T-helper 22 cell (primary cell): ENCODE measurements around the gene LRRC26.

ENCODE experiments used
- DNase-seq: peaks from one replicate; pipeline ENCODE4 v3.0.0-alpha.2; 2020; ENCODE audit warnings: low read depth

LRRC26 gene

DNA sequence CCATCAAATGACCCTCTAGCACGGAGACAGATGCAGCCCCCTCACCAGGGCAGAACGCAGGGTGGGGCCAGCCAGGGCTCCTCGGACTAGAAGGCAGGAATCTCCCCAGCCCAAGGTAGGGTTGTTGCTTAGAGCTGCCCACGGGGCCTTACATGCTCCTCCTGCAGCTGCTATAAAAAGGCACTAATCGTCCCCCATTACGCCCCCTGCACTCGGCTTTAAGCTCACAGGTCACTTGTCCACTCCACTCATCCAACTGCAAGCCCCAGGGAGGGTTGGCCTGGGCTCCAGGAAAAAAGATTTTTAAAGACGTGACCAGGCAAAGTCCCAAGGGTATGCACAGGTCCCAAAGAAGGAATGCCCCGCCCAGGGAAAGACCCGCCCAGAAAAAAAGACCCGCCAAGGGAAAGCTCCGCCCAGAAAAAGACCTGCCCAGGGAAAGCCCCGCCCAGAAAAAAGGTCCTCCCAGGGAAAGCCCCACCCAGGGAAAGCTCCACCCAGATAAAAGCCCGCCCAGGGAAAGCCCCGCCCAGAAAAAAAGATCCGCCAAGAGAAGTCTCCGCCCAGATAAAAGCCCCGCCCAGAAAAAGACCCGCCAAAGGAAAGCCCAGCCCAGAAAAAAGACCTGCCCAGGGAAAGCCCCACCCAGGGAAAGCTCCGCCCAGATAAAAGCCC, 19.8 kb downstream of the LRRC26 start:
- DNase-seq = no peak

GRCh38 chr9:137149363-137149762, 20.5 kb downstream of the LRRC26 start:
- DNase-seq = no peak

- no peak for DNase-seq
Observed at GRCh38 chr9:137148661-137149060, 21.2 kb downstream of the LRRC26 start.

GRCh38 chr9:137148242-137148641, 21.6 kb downstream of the LRRC26 start:
- no peak for DNase-seq

- DNase-seq = no peak
Observed at GRCh38 chr9:137147793-137148160, 22.1 kb downstream of the LRRC26 start.

DNA sequence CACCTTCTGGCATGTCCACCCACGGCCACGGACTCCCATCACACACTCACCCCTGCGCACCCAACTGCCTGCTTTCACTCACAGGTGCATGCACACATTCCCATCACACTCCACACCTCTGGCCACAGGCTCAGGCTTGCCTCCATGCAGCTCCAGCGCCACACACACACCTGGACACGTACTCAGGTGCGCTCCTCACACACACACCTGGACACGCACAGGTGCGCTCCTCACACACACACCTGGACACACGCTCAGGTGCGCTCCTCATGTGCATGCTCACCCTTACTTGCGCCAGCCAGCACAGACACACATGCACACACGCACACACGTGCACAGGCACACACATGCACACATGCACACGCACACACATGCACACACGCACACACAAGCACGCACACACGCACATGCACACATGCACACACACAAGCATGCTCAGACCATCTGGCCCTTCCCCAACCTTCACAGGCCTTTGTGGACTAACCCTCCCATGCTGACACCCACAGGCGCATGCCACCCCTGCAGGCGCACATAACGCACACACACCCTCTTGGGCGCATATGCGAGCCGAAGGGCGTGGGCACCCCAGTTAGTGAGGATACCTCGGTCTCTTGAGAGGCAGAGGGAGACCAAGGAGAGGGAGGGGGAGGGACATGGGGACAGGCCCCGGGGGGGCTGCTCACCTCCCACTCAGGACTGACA, 22.6 kb downstream of the LRRC26 start:
- DNase-seq = no peak

DNA sequence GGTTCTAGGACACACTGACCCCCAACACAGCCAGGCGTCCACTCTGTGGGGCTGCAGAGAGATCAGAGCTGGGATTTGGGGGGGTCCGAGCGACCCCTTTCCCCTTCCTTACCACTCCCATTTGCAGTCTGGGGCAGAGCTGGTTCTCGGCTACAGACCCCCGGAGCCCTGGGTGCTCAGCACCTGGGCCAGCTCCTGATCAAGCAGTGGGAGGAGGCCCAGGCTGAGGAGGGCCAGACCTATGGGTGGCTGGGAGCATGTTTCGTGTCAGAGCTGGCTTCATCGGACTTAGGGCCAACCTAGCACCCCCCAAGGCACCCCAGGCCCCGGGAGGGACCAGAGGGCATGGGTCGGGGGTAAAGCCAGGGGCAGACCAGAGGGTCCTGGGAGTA, 23.3 kb downstream of the LRRC26 start:
- no peak for DNase-seq

DNA sequence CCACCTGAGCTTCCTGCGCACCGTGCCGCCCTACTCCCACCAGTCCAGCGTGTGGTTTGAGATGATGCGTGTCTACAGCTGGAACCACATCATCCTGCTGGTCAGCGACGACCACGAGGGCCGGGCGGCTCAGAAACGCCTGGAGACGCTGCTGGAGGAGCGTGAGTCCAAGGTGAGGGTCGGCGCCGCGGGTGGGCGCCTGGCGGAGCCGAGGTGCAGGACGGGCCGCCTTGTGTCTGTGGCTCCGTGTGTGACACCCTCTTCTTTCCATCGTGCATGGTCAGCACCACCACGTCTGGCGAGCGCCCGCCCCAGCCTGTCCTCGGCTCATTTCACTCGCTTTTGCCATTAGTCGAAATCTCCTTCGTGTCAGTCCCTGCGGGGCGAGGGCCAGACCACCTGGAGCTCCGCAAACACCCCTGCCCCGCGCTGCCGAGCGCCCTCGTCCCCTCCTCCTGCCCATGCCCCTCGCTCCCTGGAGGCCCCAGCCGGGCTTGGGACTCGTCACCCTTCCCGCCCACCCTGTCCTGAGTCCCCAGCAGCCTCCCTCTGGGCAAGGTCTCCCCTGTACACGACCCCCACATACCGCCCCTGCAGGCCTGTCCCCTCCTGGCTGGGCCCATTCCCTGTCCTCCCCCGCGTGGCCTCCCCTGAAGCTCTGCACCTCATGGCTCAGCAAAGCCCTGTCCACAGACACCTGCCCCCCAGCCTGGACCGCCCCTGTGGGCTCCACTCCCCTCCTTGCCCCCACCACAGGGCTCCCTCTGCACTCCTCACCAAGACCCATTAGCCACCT, 23.9 kb downstream of the LRRC26 start:
- DNase-seq = no peak

GRCh38 chr9:137143459-137143858, 26.4 kb downstream of the LRRC26 start:
- DNase-seq = no peak

- no peak for DNase-seq
Observed at GRCh38 chr9:137141976-137142936, 27.6 kb downstream of the LRRC26 start.

DNA sequence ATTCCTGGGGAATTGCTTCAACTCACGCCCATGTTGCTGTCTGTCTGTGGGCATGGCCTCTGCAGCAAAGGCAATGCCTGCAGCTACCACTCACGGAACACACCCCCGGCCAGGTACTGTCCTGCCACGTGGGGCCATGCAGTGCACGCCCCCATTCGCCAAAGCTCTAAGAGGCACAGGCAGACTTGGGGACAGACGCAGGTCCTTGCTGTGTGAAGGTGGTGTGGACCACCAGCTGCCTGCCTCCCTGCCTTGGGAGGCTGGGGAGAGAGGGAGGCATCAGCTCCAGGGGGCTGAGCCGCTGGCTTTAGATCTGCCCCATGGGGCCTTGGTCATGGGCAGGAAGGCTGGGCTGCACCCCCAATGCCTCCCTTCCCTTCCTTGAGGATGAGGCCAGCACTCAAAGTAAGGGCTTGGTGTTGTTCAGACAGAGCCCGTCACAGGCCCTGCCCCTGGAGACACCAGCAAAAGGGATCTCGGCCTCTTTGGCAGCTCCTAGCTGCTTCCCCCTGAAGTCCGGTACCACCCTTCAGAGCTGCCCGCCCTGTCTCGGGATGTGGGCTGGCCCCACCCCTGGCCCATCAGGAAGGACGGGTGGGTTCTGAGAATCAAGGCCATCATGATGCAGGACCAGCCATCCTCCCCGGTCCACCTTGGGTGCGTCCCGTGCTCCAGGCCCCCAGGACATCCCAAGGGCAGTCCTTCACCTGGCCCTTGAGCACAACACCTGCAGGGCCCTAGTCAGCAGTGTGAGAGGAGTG, 28.6 kb downstream of the LRRC26 start:
- DNase-seq = no peak

DNA sequence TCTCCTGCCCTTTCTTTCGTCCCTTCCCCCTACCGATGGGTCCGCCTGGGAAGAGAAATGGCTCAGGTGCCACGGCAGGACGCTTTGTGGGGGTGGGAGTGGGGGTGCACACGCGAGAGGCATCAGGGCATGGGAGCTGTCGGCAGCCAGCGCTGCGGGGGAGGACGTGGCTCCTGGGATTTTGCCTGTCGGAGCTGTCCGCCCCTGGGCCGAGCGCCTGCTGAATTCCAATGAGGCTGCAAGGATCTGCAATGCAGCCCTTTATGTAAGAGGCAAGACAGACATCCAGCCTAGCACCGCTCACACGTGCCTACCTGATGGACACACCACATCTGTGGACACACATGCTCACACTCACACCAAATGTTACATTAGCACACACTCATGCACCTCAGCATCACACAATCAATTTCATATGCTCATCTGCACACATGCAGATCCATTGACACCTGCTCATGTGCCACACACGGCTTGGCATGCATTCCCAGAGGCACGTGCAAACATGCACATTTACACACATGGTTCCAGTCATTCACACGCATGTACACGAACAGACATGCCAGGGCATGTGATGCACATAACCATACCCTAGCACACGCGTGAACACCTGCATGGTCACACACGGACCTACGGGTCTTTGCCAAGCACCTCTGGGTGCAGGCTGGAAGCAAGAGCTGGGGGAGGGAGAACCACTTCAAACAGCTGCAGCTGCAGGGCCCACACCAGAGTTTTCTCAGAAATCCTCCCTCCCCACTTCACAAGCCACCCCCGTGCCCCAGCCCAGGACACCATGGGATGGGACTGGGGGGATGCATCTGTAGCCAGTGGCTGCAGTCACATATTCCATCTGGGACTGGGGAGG, 29.5 kb downstream of the LRRC26 start:
- no peak for DNase-seq

- no peak for DNase-seq
Observed at GRCh38 chr9:137139468-137140150, 30.2 kb downstream of the LRRC26 start.

- no peak for DNase-seq
Observed at GRCh38 chr9:137138722-137139467, 31.0 kb downstream of the LRRC26 start, which contains the start of gene GRIN1. TSS of gene GRIN1 (plus strand) at chr9:137139154. CDS start at chr9:137139487, 333 bp downstream.

DNA sequence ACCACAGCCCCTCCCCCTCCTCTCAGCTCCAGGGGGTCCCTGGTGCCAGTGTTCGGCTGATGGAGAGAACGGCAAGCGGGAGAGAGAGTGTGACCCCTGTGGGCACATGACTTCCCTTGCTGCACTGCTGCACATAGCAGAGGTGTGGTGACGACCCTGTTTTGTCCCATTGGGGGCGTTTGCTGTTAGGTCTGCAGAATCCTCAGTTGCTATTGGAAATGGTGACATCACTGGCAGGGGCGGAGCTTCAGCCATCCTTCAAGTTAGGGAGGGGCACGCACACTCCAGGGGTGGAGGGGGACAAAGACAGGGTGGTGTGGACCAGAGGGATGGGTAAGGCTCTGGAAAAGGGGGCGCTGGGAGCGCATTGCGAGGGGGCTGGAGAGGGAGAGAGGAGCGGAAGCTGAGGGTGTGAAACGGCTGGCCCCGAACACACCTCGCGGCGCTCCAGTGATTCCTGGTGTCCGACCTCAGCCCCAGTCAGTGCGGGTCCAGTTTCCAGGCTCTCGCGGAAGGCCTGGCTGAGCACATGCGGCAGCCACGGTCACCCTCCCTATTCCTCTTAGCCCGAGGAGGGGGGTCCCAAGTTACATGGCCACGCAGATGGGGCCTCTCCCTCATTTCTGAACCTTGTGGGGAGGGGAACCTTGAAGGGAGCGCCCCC, 31.7 kb downstream of the LRRC26 start:
- no peak for DNase-seq

- no peak for DNase-seq
Observed at GRCh38 chr9:137136881-137137607, 32.8 kb downstream of the LRRC26 start.

DNA sequence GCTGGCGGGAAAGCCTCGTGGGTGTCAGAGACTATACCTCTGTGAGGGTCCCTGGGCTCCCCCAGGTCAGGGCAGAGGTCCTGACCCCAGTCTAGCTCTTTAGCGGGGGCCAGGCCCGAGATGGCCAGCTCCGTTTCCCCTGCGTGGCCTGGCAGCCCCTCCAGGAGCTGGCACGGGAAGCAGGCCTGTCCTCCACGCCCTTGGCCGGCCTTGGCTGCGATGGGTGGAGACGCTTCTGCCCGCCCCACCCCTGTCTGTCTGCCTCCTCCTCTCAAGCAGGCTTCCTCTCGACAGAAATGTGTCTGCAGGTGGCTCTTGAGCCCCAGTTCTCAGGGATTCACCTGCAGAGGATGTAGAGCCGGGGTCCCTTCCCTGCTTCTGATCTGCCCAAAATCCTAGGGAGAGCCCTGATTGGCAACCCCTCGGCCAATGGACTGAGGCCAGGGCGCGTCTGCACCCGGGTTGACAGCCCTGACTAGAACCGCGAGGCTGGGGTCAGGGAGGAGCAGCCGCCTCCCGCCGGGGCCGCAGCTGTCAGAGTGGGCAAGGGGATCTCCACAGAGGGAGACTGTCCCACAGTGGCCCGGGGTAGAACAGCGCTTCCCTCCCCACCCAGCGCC, 33.5 kb downstream of the LRRC26 start:
- DNase-seq = no peak
